Astrocyte of the cerebellum (primary cell): Measurements from ENCODE around the gene HBP1.
"Not testable (repeated sequence)": the region's sequence is repeated elsewhere in the genome, so short reads cannot be mapped to it uniquely, and the experiment has no call there.

Experiments used
- DNase-seq: peaks from one replicate; pipeline ENCODE4 v3.0.0-alpha.2; 2011; ENCODE audit warnings: low read depth
- H3K4me3 ChIP-seq: 2 replicates; pipeline ENCODE4 v1.5.1; 2011; ENCODE audit warnings: mild to moderate bottlenecking, low read depth, low read length, moderate library complexity
- in situ Hi-C: cut with HindIII; loops from 2 replicates; pipeline ENCODE4 v1.10.0; 2017; ENCODE audit warnings: low sequenced_read_pairs
- TF ChIP-seq, protein P1 (sequence below): IDR thresholded peaks from 2 replicates; pipeline ENCODE4 v1.5.1; 2012; ENCODE audit warnings: low read length, low read depth, moderate library complexity, mild to moderate bottlenecking; ENCODE audit errors: missing control alignments

HBP1 gene

DNA sequence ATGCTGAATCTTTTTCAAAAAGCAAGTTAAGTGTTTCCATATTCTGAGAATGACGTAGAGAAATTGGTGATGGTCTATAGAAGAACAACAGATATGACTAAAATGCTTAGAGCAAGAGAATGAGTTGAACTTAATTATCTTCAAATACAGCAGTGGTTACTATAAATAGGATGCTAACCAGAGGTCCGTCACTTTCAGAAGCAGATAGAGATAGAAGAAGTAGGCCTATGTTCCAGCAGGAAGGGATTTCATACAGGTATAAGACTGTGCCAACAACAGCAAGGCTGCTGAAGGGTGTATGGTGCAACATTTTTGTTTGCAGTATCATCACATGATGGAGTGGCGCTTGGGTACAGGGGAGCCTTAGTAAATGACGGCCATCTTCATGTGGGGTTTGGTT is 68.6 kb downstream of the HBP1 start:
- TF ChIP-seq, protein P1, sequence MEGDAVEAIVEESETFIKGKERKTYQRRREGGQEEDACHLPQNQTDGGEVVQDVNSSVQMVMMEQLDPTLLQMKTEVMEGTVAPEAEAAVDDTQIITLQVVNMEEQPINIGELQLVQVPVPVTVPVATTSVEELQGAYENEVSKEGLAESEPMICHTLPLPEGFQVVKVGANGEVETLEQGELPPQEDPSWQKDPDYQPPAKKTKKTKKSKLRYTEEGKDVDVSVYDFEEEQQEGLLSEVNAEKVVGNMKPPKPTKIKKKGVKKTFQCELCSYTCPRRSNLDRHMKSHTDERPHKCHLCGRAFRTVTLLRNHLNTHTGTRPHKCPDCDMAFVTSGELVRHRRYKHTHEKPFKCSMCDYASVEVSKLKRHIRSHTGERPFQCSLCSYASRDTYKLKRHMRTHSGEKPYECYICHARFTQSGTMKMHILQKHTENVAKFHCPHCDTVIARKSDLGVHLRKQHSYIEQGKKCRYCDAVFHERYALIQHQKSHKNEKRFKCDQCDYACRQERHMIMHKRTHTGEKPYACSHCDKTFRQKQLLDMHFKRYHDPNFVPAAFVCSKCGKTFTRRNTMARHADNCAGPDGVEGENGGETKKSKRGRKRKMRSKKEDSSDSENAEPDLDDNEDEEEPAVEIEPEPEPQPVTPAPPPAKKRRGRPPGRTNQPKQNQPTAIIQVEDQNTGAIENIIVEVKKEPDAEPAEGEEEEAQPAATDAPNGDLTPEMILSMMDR: no peak
- H3K4me3 ChIP-seq: no peak overlapping the region
- in situ Hi-C loops: no loop called here

DNA sequence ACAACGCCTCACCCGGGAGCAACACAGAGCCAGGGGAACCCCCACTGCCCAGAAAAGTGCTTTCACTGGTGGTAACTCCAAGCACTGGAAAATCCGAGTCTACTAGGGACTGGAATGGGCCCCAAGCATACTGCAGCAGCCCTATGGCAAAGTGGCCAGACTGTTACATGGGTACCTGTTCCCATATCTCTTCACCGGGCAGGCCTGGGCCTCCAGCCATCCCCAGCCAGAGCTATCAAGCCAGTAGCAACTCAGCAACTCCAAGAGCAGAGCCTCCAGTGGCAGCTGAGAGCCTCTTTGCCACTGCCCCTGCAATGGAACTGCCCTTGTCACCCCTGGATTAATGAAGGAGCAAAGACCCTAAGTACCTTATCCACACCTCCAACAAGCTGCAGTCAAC is 73.5 kb downstream of the HBP1 start:
- DNase-seq: no peak
- in situ Hi-C loops: no loop called here
- TF ChIP-seq, protein P1: no peak

More for the DNA sequence above, 68.6 kb downstream of the HBP1 start:
- no peak for DNase-seq

DNA sequence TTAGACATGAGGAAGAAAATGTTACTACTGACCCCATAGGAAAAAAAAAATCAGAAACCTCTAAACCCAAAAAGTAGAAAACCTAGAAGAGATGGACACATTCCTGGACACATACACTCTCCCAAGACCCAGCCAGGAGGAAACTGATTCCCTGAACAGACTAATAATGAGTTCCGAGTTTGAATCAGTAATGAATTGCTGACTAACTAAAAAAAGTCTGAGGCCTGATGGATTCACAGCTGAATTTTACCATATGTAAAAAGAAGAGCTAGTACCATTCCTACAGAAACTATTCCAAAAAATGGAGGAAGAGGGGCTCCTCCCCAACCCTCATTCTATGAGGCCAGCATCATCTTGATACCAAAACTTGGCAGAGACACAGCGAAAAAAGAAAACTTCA is 75.8 kb downstream of the HBP1 start:
- no peak for DNase-seq
- no peak overlapping the region for H3K4me3 ChIP-seq
- TF ChIP-seq, protein P1: no peak
- in situ Hi-C loops: no loop called here

More for the DNA sequence above, 73.5 kb downstream of the HBP1 start:
- H3K4me3 ChIP-seq: no peak overlapping the region

DNA sequence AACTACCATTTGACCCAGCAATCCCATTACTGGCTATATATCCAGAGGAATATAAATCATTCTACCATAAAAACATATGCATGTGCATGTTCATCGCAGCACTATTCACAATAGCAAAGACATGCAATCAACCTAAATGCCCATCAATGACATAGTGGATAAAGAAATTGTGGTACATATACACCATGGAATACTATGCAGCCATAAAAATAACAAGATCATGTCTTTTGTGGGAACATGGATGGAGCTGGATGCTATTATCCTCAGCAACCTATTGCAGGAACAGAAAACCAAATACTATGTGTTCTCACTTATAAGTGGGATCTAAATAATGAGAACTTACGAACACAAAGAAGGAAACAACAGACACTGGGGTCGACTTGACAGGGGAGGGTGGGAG is 78.0 kb downstream of the HBP1 start:
- H3K4me3 ChIP-seq, in situ Hi-C loops, DNase-seq: not testable (repeated sequence)

DNA sequence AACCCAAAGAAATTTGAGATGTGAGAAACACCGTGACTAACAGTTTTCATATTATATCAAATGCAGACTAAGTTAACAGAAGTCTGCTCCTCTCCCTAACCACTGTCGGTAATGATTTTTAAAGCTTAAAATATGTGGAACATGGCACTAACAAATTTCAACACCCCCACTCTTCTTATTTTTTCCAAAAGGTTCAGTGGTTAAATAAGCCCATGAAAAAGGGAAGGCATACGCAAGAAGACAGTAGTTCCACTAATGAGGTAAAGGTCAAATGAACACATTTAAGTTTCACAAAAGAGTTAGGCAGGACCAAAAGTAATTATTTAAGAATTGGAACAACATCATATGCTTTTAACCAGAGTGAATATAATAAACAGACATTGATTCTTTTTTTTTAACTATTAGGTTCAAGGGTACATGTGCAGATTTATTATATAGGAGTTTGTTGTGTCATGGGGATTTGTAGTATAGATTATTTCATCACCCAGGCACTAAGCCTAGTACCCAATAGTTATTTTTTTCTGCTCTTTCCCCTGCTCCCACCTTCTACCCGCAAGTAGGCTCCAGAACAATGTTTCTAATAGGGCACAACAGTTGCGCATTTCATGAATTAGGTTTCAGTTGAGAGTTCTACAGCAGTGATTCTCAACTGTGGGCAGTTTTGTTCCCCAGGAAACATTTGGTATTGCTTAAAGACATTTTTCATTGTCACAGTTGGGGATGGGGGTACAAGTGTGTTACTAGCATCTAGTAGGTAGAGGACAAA is 79.9 kb downstream of the HBP1 start:
- DNase-seq: no peak
- in situ Hi-C loops: no loop called here
- no peak overlapping the region for H3K4me3 ChIP-seq
- TF ChIP-seq, protein P1: no peak

DNA sequence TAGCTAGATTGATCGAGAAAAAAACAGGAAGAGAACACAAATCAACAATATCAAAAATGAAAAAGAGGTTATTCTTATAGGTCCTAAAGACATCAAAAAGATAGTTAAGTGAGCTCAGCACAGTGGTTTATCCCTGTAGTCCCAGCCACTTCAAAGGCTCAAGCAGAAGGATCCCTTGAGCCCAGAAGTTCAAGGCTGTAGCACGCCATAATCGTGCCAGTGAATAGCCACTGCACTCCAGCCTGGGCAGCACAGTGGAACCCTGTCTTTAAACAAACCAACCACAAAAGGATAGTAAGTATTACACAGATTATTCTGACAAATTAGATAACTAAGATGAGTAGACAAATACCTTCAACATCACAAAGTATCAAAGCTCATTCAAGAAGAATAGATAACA is 83.2 kb downstream of the HBP1 start:
- TF ChIP-seq, protein P1: no peak
- no peak for DNase-seq
- in situ Hi-C loops: no loop called here
- H3K4me3 ChIP-seq: no peak overlapping the region
